ENCODE measurements around the gene FRZB.

DNA sequence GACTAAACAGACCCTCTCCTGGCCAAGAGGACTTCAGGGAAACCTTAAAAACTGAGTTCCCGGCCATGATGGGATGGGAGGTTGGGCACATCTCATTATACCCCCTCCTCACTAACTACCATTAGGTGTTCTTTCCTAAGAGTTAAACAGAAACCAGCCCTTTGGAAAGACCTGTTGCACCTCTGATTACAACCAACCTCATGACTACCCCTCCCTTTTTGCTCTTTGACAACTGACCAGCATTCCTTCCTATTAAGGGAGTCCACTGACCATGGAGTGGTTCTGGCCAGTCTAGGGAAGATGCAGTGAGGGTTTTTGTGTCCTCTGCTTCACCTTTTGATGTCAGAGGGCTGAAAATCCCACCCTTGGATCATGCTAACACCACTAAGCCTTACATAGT is 44.5 kb upstream of the FRZB start:
- TF ChIP-seq, protein P1, sequence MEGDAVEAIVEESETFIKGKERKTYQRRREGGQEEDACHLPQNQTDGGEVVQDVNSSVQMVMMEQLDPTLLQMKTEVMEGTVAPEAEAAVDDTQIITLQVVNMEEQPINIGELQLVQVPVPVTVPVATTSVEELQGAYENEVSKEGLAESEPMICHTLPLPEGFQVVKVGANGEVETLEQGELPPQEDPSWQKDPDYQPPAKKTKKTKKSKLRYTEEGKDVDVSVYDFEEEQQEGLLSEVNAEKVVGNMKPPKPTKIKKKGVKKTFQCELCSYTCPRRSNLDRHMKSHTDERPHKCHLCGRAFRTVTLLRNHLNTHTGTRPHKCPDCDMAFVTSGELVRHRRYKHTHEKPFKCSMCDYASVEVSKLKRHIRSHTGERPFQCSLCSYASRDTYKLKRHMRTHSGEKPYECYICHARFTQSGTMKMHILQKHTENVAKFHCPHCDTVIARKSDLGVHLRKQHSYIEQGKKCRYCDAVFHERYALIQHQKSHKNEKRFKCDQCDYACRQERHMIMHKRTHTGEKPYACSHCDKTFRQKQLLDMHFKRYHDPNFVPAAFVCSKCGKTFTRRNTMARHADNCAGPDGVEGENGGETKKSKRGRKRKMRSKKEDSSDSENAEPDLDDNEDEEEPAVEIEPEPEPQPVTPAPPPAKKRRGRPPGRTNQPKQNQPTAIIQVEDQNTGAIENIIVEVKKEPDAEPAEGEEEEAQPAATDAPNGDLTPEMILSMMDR (IDR thresholded peaks at IDR 0.05; ENCODE audit: low read length), result no peak
- TF ChIP-seq EZH2 (IDR thresholded peaks at IDR 0.05; ENCODE audit: borderline replicate concordance, low read length), result no peak

All from OCI-LY1 (cell line).